Measurements from ENCODE around the gene PPM1K.

The PPM1K gene

DNA sequence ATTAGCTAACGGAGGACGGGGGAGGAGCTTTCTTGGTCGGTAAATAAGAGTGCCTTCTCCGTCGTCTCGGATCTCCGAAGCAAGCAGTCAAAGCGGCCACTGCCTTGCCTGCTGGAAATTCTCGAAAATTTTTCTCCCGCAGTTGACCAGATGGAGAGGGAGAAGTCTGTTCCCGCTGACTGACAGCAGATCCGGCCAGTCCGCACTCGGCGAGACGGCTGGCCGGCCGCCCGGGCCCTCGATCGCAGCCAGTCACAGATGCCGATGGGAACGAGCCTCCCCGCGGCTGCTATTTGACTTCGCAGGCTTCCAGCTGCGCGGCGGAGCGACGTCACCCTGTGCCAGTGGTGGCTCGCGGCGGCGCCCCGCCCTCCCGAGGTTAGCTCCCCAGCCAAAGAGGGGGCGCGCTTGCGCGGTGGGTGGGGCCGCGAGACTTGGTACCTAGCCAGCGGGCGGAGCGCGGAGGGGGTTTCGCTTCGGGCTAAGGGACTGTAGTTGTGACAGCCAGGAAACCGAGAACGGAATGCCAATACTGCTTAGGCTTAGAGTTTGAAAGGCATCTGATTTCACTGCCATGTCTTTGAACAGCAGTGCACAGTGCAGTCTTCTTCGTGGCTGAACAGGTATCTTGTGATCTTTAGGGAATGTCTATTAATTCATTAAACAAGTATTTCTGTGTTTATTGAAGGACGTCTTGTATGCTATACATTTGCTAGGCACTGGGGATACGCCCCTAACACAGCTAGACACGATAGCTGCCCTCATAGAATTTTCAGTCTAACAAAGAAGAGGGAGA, at the start of gene PPM1K:
Gene PPM1K, minus strand, starts transcription at position 123 of the 796 bp plus-strand sequence. CDS start 5,978 bp downstream, outside the sequence.
- DNase-seq: peak; percentile 98
- H3K4me3 ChIP-seq (ENCODE audit: low read depth, low read length): peak within 1 kb of the TSS; percentile 88
- no peaks in the 10 kb centered on the region for H3K27me3 ChIP-seq (ENCODE audit: insufficient read depth, low read depth, severe bottlenecking)
- H3K9me3 ChIP-seq (ENCODE audit: severe bottlenecking): no peaks in the 10 kb centered on the region
- H3K36me3 ChIP-seq: no peaks in the 10 kb centered on the region
- TF ChIP-seq, protein P1, sequence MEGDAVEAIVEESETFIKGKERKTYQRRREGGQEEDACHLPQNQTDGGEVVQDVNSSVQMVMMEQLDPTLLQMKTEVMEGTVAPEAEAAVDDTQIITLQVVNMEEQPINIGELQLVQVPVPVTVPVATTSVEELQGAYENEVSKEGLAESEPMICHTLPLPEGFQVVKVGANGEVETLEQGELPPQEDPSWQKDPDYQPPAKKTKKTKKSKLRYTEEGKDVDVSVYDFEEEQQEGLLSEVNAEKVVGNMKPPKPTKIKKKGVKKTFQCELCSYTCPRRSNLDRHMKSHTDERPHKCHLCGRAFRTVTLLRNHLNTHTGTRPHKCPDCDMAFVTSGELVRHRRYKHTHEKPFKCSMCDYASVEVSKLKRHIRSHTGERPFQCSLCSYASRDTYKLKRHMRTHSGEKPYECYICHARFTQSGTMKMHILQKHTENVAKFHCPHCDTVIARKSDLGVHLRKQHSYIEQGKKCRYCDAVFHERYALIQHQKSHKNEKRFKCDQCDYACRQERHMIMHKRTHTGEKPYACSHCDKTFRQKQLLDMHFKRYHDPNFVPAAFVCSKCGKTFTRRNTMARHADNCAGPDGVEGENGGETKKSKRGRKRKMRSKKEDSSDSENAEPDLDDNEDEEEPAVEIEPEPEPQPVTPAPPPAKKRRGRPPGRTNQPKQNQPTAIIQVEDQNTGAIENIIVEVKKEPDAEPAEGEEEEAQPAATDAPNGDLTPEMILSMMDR (IDR thresholded peaks at IDR 0.05; ENCODE audit: low read depth, low read length): no peak
- H3K27ac ChIP-seq: peak within 1 kb of the TSS; percentile 74

DNA sequence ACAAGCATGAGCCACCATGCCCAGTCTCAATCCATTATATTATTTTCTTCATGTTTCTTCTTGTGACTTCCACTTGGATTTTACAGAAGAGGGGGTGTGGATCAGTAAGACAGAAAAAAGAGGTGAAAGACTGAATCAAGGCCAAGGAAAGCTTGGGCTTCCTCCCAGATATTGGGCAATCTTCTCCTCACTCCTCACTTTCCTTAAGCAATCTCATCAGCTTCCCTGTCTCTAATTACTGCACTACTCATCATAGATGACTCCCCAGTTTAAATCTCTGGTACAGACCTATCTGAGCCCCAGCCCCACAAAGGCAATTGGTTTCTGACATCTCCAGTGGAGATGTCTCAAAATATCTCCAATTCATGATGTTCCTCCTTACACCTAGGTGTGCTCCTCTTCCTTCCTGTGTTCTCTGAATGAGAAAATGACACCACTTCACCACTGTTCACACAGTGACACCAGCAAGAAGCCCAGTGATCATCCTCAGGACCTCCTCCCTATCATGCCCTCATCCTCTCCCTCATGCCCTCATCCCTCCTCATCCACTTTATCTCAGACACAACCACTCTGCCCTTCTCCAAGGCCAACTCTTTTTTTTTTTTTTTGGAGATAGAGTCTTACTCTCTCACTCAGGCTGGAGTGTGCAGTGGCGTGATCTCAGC, 49.5 kb upstream of the PPM1K start:
- H3K9me3 ChIP-seq (ENCODE audit: severe bottlenecking): no peaks in the 10 kb centered on the region
- TF ChIP-seq, protein P1 (IDR thresholded peaks at IDR 0.05; ENCODE audit: low read depth, low read length): no peak
- H3K36me3 ChIP-seq: no peaks in the 10 kb centered on the region
- no peaks in the 10 kb centered on the region for H3K27me3 ChIP-seq (ENCODE audit: insufficient read depth, low read depth, severe bottlenecking)
- H3K4me3 ChIP-seq (ENCODE audit: low read depth, low read length): no peak overlapping the region
- no peak overlapping the region for H3K27ac ChIP-seq
- DNase-seq: no peak

DNA sequence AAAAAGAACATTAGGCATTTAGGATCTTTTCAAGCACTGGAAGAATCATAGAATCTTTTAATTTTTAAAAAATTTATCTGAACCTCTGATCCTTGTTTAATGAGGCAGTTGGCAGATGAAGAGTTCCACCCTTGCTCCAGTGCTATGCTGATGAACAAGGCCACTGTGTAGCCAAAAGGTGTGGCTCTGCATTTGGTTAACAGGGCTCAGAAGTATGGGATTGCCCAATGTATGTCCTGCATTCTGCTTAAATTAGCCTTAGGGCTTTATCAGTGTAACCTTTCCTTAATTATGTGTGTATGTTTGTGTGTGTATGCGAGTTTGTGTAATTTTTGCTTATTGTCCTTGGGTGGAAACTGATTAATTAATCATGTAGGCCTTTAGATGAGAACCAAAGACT, 43.3 kb upstream of the PPM1K start:
- Histone ChIP-seq H3K27ac (no peak overlapping the region), H3K36me3 (no peaks in the 10 kb centered on the region), H3K27me3 (ENCODE audit: insufficient read depth, low read depth, severe bottlenecking) (no peaks in the 10 kb centered on the region), H3K9me3 (ENCODE audit: severe bottlenecking) (no peaks in the 10 kb centered on the region), H3K4me3 (ENCODE audit: low read depth, low read length) (no peak overlapping the region)
- DNase-seq: no peak
- TF ChIP-seq, protein P1 (IDR thresholded peaks at IDR 0.05; ENCODE audit: low read depth, low read length): no peak

- no peak for DNase-seq
- H3K36me3 ChIP-seq: no peaks in the 10 kb centered on the region
- TF ChIP-seq, protein P1 (IDR thresholded peaks at IDR 0.05; ENCODE audit: low read depth, low read length): no peak
- H3K27me3 ChIP-seq (ENCODE audit: insufficient read depth, low read depth, severe bottlenecking): no peaks in the 10 kb centered on the region
- H3K27ac ChIP-seq: no peak overlapping the region
- H3K9me3 ChIP-seq (ENCODE audit: severe bottlenecking): no peaks in the 10 kb centered on the region
- H3K4me3 ChIP-seq (ENCODE audit: low read depth, low read length): no peak overlapping the region
Observed at GRCh38 chr4:88320780-88321373, 36.5 kb upstream of the PPM1K start.

DNA sequence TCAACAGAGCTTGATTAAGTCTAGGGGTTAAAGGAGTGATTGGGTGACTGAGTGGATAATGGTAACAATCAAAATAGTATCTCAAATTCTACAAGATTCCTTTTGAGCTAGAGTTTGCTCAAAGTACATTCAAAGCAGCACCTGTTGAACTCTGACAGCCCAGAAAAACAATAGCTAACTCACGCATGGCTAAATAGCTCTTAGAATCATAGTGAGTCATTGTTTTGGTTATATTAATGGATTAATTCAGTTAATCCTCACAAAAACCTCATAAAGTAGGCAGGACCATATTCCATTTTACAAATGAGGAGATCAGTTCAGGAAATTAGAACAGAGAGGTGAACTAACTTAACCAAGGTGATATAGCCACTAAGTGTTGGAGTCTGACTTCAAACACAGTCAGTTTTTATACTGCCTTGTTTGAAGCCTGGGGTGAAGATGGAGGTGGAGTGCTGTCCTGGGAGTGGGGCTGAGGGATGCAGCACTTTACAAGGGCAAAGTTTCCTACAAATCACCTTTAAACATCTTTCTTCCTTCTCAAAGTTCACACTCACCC, 35.9 kb upstream of the PPM1K start:
- H3K36me3 ChIP-seq: no peaks in the 10 kb centered on the region
- no peak overlapping the region for H3K27ac ChIP-seq
- no peaks in the 10 kb centered on the region for H3K27me3 ChIP-seq (ENCODE audit: insufficient read depth, low read depth, severe bottlenecking)
- no peak for DNase-seq
- no peak overlapping the region for H3K4me3 ChIP-seq (ENCODE audit: low read depth, low read length)
- no peaks in the 10 kb centered on the region for H3K9me3 ChIP-seq (ENCODE audit: severe bottlenecking)
- TF ChIP-seq, protein P1 (IDR thresholded peaks at IDR 0.05; ENCODE audit: low read depth, low read length): no peak

Data from WERI-Rb-1 (cell line).